HepG2 (cell line): ENCODE measurements around the gene ABCC8.

Source experiments
- BCL6 ChIP-seq: IDR thresholded peaks from 2 replicates; pipeline ENCODE4 v1.6.1; 2016; ENCODE audit warnings: missing genetic modification reagents, missing compliant biosample characterization
- CTCF ChIP-seq: sonication (generic); formaldehyde crosslinking; IDR thresholded peaks from 2 replicates; pipeline ENCODE4 v1.5.0; 2020; ENCODE audit warnings: mild to moderate bottlenecking, missing genetic modification reagents, moderate library complexity
- ELK4 ChIP-seq: sonication (generic); formaldehyde crosslinking; IDR thresholded peaks from 2 replicates; pipeline ENCODE4 v1.9.0; 2021; ENCODE audit warnings: missing genetic modification reagents, borderline replicate concordance
- KDM5A ChIP-seq: fragments of 200-600 bp; sonication (generic); IDR thresholded peaks from 2 replicates; pipeline ENCODE4 v1.7.0; 2018; ENCODE audit warnings: antibody characterized with exemption, mild to moderate bottlenecking, low read length, borderline replicate concordance
- MTF1 ChIP-seq: sonication (generic); formaldehyde crosslinking; IDR thresholded peaks from 2 replicates; pipeline ENCODE4 v1.5.0; 2020; ENCODE audit warnings: missing genetic modification reagents
- NR3C1 ChIP-seq: sonication (generic); formaldehyde crosslinking; IDR thresholded peaks from 2 replicates; pipeline ENCODE4 v1.4.0; 2020; ENCODE audit warnings: missing genetic modification reagents
- SIN3A ChIP-seq: IDR thresholded peaks from 2 replicates; pipeline ENCODE4 v1.6.1; 2011; ENCODE audit warnings: low read depth, mild to moderate bottlenecking, control low read depth, low read length, borderline replicate concordance
- ZFP1 ChIP-seq: IDR thresholded peaks from 2 replicates; pipeline ENCODE4 v1.6.1; 2016
- ZNF629 ChIP-seq: sonication (generic); formaldehyde crosslinking; conservative IDR thresholded peaks from 2 replicates; pipeline ENCODE4 v1.5.0; 2020; ENCODE audit warnings: missing genetic modification reagents

GRCh38 chr11:17443926-17444690 lies 32.5 kb downstream of the ABCC8 start:
- TF ChIP-seq ZNF629 (CRISPR knock-in tag) (no peak), SIN3A (no peak), CTCF (CRISPR knock-in tag) (no peak), NR3C1 (CRISPR knock-in tag) (no peak), MTF1 (CRISPR knock-in tag) (no peak), ELK4 (CRISPR knock-in tag) (no peak), ZFP1 (CRISPR knock-in tag) (no peak), KDM5A (no peak), BCL6 (no peak)
